Panc1 (cell line): ENCODE results near the gene DCAF8. TPM values are rescaled to one million over a fixed set of nuclear protein-coding genes. Genes with fewer than 3 reads are reported as not detected.

Experiments
- ATAC-seq: fragments of 200-7000 bp; cut with Tn5 transposase; 2 replicates; pipeline ENCODE4 v1.9.1; 2020; ENCODE audit warnings: mild to moderate bottlenecking, moderate library complexity
- BruUV-seq: library from RNA; stranded (reverse); fragments of 400-500 nt; replicated peaks from 2 replicates; lab custom pipeline; 2021; lab: Mats Ljungman, UMichigan
- CTCF ChIA-PET: fragments of 300-600 bp; sonication (Branson Sonifier 250); formaldehyde crosslinking; loops from one replicate; lab custom pipeline; 2022; ENCODE audit warnings: antibody characterized with exemption; lab: Charles Lee
- POLR2A ChIA-PET: fragments of 300-600 bp; sonication (Branson Sonifier 250); formaldehyde crosslinking; loops from one replicate; lab custom pipeline; 2022; ENCODE audit warnings: antibody characterized with exemption; lab: Charles Lee
- DNase-seq: peaks from one replicate; pipeline ENCODE4 v3.0.0-alpha.2; 2010; ENCODE audit warnings: low read depth, low spot score
- H3K27ac ChIP-seq: 2 replicates; pipeline ENCODE4 v1.5.1; 2011; ENCODE audit warnings: mild to moderate bottlenecking, low read length, inconsistent platforms
- H3K27me3 ChIP-seq: fragments of 200-500 bp; sonication (Bioruptor generic); 2 replicates; pipeline ENCODE4 v1.6.0; 2014; ENCODE audit warnings: low read length, inconsistent platforms; ENCODE audit not compliant: control insufficient read depth, insufficient read depth
- H3K36me3 ChIP-seq: fragments of 200-500 bp; sonication (Bioruptor generic); 2 replicates; pipeline ENCODE4 v1.5.1; 2014; ENCODE audit warnings: inconsistent platforms, mild to moderate bottlenecking, low read length, moderate library complexity; ENCODE audit not compliant: control insufficient read depth, insufficient read depth
- H3K4me1 ChIP-seq: 2 replicates; pipeline ENCODE4 v1.5.1; 2011; ENCODE audit warnings: inconsistent platforms, mild to moderate bottlenecking, low read length, moderate library complexity; ENCODE audit not compliant: control insufficient read depth, insufficient read depth
- H3K4me3 ChIP-seq, 2 experiments: 2 replicates each; pipeline ENCODE4 v1.5.1; 2011 to 2012; ENCODE audit warnings: low read depth in 2 of 2, low read length in 2 of 2, mild to moderate bottlenecking in 2 of 2, inconsistent platforms in 1 of 2, moderate library complexity in 1 of 2
- H3K9me3 ChIP-seq: fragments of 200-500 bp; sonication (Bioruptor generic); 2 replicates; pipeline ENCODE4 v1.5.1; 2014; ENCODE audit warnings: low read depth, mild to moderate bottlenecking, inconsistent platforms, low read length, moderate library complexity; ENCODE audit not compliant: control insufficient read depth, insufficient read depth
- CTCF ChIP-seq: fragments of 450-650 bp; IDR thresholded peaks from 2 replicates; pipeline ENCODE4 v1.5.1; 2017; ENCODE audit warnings: mild to moderate bottlenecking
- POLR2AphosphoS5 ChIP-seq: IDR thresholded peaks from 2 replicates; pipeline ENCODE4 v1.6.1; 2012; ENCODE audit warnings: mild to moderate bottlenecking, low read depth, low read length, moderate library complexity
- REST ChIP-seq, 2 experiments: IDR thresholded peaks; 2 replicates each; pipeline ENCODE4 v1.6.1; 2011 to 2012; ENCODE audit warnings: low read depth in 2 of 2, control low read depth in 1 of 2, low read length in 1 of 2, mild to moderate bottlenecking in 1 of 2, moderate library complexity in 1 of 2; ENCODE audit not compliant: insufficient read depth in 1 of 2
- SIN3A ChIP-seq: IDR thresholded peaks from 2 replicates; pipeline ENCODE4 v1.6.1; 2012; ENCODE audit warnings: low read depth, mild to moderate bottlenecking, low read length, moderate library complexity, borderline replicate concordance; ENCODE audit not compliant: insufficient read depth
- TCF7L2 ChIP-seq: IDR thresholded peaks from 2 replicates; pipeline ENCODE4 v1.6.1; 2011; ENCODE audit warnings: mild to moderate bottlenecking, low read depth, low read length, inconsistent platforms
- in situ Hi-C: cut with HindIII; loops from 2 replicates; pipeline ENCODE4 v1.10.0; 2016; ENCODE audit warnings: low sequenced_read_pairs, low pct_unique_long_range_greater_than_20kb
- intact Hi-C: fragments of 100-400 bp; cut with micrococcal nuclease; formaldehyde crosslinking; loops from one replicate; pipeline ENCODE4 v1.10.0; 2022; ENCODE audit not compliant: unreplicated experiment
- total RNA-seq: library from RNA; stranded (reverse); gene quantifications from one replicate; pipeline ENCODE4 v1.2.1, GENCODE V29; 2021; ENCODE audit not compliant: unreplicated experiment

DCAF8 gene
- total RNA-seq, 1 experiment from 2014 or later: 127 TPM

DNA sequence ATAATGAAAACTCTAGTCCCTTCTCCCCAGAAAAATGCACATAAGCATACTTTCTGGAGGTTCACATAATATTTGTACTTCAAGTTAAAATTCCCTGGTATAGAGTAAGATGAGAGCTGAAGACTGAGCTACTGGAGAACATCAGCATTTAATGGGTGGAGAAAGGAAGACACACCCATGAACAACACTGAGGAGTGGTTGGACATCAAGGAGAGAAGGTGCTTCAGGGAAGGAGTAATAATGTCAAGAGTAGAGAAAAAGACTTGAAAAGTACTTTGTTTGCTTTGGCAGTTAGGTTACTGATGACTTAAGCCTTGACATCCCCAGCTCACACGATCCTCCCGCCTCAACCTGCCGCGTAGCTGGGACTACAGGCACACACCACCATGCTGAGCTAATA, 35.3 kb downstream of the DCAF8 start:
- BruUV-seq: no TSS peak
- ChIA-PET CTCF (no interaction called here), POLR2A (no interaction called here)
- DNase-seq (no peak), ATAC-seq (no peak)
- Histone ChIP-seq H3K36me3 (peaks cover 45% of the 10 kb centered on the region), H3K4me1 (no peaks in the 10 kb centered on the region), H3K27ac (no peak overlapping the region), H3K4me3 (no peak overlapping the region), H3K27me3 (no peaks in the 10 kb centered on the region), H3K9me3 (no peaks in the 10 kb centered on the region)
- in situ Hi-C loops (no loop called here), intact Hi-C loops (loop anchor here (10.0 kb wide), 1 partner anchor 1968 kb away; no protein-coding TSS in a partner anchor)
- no peak for TF ChIP-seq POLR2AphosphoS5
- TF ChIP-seq REST (IDR thresholded peaks at IDR 0.05; ENCODE audit: insufficient read depth in 1 of 2, low read depth in 2 of 2, low read length in 1 of 2): no peak
- TF ChIP-seq TCF7L2: no peak
- TF ChIP-seq SIN3A: no peak
- no peak for TF ChIP-seq CTCF

GRCh38 chr1:160226623-160227022, 35.7 kb downstream of the DCAF8 start:
- Histone ChIP-seq H3K36me3 (peaks cover 46% of the 10 kb centered on the region), H3K4me3 (no peak overlapping the region), H3K9me3 (no peaks in the 10 kb centered on the region), H3K27ac (no peak overlapping the region), H3K4me1 (no peaks in the 10 kb centered on the region), H3K27me3 (no peaks in the 10 kb centered on the region)
- ChIA-PET POLR2A (no interaction called here), CTCF (no interaction called here)
- in situ Hi-C loops (no loop called here), intact Hi-C loops (loop anchor here (10.0 kb wide), 1 partner anchor 1968 kb away; no protein-coding TSS in a partner anchor)
- DNase-seq: no peak
- BruUV-seq: no TSS peak
- ATAC-seq: no peak
- no peak for TF ChIP-seq TCF7L2
- TF ChIP-seq REST (IDR thresholded peaks at IDR 0.05; ENCODE audit: insufficient read depth in 1 of 2, low read depth in 2 of 2, low read length in 1 of 2): no peak
- TF ChIP-seq SIN3A: no peak
- no peak for TF ChIP-seq CTCF
- TF ChIP-seq POLR2AphosphoS5: no peak
